ENCODE measurements around the gene UPK2.
"Not testable (repeated sequence)": the region's sequence is repeated elsewhere in the genome, so short reads cannot be mapped to it uniquely, and the experiment has no call there.

The UPK2 gene

GRCh38 chr11:118938491-118939403 is 17.4 kb upstream of the UPK2 start:
- DNase-seq (ENCODE audit: low spot score), result peak; percentile 44

- no peak for DNase-seq (ENCODE audit: low spot score)
These were observed 16.6 kb upstream of the UPK2 start for GRCh38 chr11:118939404-118939915.

DNA sequence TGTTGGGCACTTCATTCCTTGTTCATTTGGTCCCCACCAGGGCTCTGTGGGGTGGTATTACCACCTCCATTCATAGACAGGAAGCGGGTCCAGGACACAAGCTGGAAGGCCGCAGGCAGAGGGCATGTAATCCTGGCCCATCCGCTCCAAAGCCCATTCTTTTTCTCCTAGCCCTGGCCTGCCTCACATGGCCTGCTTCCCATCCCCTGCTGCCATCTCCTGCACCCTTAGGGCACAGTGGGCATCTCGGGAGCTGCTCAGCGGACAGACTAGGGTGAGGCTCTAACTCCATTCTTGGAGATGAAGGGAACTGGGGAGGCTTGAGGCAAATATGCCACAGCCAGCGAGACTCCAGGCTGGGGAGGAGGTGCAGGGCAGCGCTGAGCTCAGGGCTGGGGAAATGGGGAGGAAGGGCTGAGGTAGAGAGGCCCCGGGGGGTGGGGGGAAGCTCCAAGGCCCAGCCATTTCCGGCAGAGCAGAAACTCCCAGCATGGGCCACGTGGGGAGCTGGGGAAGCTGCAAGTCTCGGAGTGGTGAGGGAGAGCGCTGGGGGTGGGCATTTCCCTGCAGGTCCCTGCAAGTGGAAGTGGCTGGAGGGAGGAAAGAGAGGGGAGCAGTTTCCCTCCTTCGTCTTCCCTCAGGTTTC is 16.0 kb upstream of the UPK2 start:
- no peak for DNase-seq (ENCODE audit: low spot score)

DNA sequence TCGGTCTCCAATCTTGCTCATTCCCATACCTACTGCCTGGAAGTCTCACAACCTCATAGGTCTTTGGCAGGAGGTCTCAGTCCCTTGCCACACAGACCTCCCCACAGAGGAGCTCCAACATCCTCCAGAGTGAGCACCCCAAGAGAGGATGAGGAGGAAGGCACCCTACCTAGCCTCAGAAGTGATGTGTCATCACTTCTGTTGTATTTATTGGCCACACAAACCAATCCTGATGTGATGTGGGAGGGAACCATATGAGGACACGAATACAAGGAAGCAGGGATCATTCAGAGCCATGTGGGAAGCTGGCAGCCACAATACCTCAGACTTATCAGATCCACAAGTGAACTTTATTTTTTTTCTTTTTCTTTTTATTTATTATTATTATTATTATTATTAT is 9.0 kb upstream of the UPK2 start:
- DNase-seq (ENCODE audit: low spot score), result no peak

GRCh38 chr11:118948000-118948399 is 8.1 kb upstream of the UPK2 start:
- DNase-seq (ENCODE audit: low spot score), result no peak

DNA sequence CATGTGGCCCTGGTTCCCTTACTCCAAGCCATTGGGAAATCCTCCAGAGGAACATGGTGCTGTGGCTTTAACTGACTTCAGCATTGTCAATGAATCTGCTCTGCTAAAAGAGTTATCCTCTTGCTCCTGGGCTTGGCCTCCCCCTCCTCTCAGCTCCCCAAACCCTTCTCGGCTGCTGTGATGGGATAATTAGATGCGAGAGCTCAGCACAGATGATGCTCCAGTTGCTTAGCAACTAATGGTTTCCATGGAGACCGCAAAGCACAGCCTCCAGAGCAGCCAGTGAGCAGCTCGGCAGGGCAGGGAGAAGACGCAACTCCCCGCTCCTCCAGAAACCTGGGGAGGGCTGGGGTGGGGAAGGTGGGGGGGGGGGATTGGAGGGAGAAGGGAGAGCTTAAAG is 2.8 kb upstream of the UPK2 start:
- no peak for DNase-seq (ENCODE audit: low spot score)

DNA sequence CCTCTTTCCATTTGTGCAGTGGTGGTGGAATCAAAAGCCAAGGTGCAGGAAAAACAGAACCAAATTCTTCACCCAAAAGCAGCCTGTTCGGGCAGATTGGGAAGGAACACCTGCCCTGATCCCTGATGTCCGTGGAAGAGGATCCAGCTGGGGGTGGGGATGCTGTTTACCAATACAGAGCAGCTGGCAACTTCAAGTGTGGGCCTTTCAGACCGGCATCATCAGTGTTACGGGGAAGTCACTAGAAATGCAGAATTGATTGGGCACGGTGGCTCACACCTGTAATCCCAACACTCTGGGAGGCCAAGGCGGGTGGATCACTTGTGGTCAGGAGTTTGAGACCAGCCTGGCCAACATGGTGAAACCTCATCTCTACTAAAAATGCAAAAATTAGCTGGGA is 2.1 kb upstream of the UPK2 start:
- not testable (repeated sequence) for DNase-seq (ENCODE audit: low spot score)

DNA sequence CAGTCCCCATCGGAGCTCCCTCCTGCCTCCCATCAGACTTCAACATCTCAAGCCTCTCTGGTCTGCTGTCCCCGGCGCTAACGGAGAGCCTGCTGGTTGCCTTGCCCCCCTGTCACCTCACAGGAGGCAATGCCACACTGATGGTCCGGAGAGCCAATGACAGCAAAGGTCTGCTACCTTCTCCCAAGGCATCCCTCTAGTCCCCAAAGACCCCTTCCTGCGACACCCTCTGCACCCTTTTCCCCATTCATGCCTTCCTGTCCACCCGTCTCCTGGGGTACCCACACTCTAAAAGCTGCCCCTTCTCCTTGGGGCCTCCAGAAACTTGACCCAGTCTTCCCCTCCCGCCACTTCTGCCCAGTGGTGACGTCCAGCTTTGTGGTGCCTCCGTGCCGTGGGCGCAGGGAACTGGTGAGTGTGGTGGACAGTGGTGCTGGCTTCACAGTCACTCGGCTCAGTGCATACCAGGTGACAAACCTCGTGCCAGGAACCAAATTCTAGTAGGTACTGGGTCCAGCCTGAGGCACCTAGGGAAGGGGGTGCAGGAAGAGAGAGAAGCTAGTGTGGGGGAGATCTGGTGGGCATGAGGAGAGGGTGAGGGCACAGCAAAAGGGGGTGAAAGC is 860 bp downstream of the UPK2 start:
- no peak for DNase-seq (ENCODE audit: low spot score)

GRCh38 chr11:118957549-118957948 is 1.5 kb downstream of the UPK2 start:
- DNase-seq (ENCODE audit: low spot score), result no peak

- DNase-seq (ENCODE audit: low spot score), result no peak
These were observed 1.9 kb downstream of the UPK2 start for GRCh38 chr11:118957968-118958367.

- no peak for DNase-seq (ENCODE audit: low spot score)
These were observed 2.5 kb downstream of the UPK2 start for GRCh38 chr11:118958577-118958976.

- DNase-seq (ENCODE audit: low spot score), result no peak
These were observed 5.1 kb downstream of the UPK2 start for GRCh38 chr11:118961189-118961588.

GRCh38 chr11:118961591-118961990 is 5.5 kb downstream of the UPK2 start:
- DNase-seq (ENCODE audit: low spot score), result no peak

DNA sequence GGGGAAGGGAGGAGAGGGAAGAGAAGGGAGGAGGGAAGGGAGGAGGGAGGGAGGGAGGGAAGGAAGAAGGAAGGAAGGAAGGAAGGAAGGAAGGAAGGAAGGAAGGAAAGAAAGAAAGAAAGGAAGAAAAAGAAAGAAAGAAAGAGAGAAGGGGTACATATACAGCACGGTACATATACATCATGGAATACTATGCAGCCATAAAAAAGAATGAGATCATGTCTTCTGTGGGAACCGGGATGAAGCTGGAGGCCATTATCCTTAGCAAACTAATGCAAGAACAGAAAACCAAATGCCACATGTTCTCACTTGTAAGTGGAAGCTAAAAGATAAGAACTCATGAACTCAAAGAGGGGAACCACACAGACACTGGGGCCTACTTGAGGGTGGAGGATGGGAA is 13.4 kb downstream of the UPK2 start:
- not testable (repeated sequence) for DNase-seq (ENCODE audit: low spot score)

GRCh38 chr11:118971646-118972045 is 15.5 kb downstream of the UPK2 start, which contains the start of gene FOXR1:
Gene FOXR1 (plus strand): TSS chr11:118971761. CDS start chr11:118971932, 171 bp downstream.
- no peak for DNase-seq (ENCODE audit: low spot score)

GRCh38 chr11:118973985-118974384 is 17.9 kb downstream of the UPK2 start:
- DNase-seq (ENCODE audit: low spot score), result no peak

DNA sequence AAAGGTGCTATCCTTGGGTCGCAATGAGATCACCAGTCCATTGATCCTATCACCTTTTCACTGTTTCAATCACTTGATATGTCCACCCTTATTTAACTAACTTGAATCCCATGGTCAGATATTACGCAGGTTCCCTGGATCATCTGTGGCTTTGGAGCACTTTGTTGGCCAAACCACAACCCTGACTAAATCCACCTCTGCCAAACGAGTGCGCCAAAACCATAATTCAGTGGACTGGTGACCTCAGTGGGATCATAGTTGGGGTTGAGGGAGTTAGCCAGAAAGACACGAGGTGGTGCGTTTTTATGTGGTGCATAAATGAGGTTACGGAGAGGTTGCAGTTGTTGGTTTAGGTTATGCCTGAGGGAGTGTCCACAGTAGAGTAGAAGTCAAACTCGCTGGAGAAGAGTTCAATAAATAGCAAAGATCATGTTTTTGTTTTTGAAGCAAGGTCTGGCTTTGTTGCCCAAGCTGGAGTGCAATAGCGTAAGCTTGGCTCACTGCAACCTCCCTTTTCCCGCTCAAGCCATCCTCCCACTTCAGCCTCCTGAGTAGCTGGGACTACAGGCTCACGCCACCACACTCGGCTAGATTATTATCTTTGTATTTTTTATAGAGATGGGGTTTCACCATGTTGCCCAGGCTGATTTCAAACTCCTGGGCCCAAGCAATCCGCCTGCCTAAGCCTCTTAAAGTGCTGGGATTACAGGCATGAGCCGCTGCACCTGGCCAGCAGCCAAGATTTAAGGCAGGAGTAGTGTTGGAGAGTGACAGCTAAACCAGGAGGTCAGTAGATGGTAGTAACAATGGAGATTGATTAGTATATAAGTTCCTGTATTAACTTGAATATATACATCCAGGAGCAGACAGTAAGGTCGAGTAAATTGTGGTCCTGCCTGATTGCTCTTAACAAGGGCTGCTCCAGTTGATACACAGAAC is 19.9 kb downstream of the UPK2 start:
- DNase-seq (ENCODE audit: low spot score), result no peak

- DNase-seq (ENCODE audit: low spot score), result no peak
These were observed 23.3 kb downstream of the UPK2 start for GRCh38 chr11:118979434-118979833.

- no peak for DNase-seq (ENCODE audit: low spot score)
These were observed 24.2 kb downstream of the UPK2 start for GRCh38 chr11:118980191-118980881.

DNA sequence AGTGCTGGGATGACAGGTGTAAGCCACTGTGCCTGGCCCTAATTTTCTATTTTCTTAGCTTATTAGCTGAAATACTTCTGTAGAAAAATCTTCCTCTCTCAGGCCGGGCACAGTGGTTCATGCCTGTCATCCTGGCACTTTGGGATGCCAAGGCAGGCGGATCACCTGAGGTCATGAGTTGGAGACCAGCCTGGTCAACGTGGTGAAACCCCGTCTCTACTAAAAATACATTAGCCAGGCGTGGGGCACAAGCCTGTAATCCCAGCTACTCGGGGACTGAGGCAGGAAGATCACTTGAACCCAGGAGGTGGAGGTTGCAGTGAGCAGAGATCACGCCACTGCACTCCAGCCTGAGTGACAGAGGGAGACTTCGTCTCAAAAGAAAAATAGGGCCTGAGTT is 28.2 kb downstream of the UPK2 start:
- DNase-seq (ENCODE audit: low spot score), result not testable (repeated sequence)

GRCh38 chr11:118984825-118985224 is 28.7 kb downstream of the UPK2 start:
- DNase-seq (ENCODE audit: low spot score), result no peak

All from hepatic stellate cell (primary cell).